Left cardiac atrium (tissue), 4 donors: ENCODE results near the gene LANCL3. TPM values are rescaled to one million over a fixed set of nuclear protein-coding genes. Genes with fewer than 3 reads are reported as not detected.

Source experiments
- ATAC-seq, 2 donors: fragments of 200-7000 bp; cut with Tn5 transposase; one replicate each; pipeline ENCODE4 v1.9.1; 2020; ENCODE audit warnings: mild to moderate bottlenecking in 2 of 2, moderate library complexity in 2 of 2
- DNase-seq: peaks from one replicate; pipeline ENCODE4 v3.0.0-alpha.2; 2020
- intact Hi-C, 2 donors: fragments of 100-400 bp; cut with DNase I; formaldehyde crosslinking; loops; one replicate each; pipeline versions ENCODE4 v1.14.1 to v1.15.1; 2022 to 2023
- total RNA-seq, 2 donors: library from RNA; stranded (reverse); fragmentation: NEBNext Ultra II Directional; extraction: Animal tissue kit (Norgen Biotek cat#: 25700); gene quantifications; one replicate each; pipeline ENCODE4 v1.2.1, GENCODE V29; 2021
- donor health status: DM: no; HTN: yes; CAD: no.
- donor health status: DM: no; HTN: yes; CAD: no; lungs with severe emphysema.
- donor health status: DM: yes; HTN: yes; CAD: no.
- donor health status: Dilated cardiomyopathy.

LANCL3 gene
- total RNA-seq, 2 donors from 2014 or later: 0.06 to 0.31 TPM

- intact Hi-C loops: no loop called here
- ATAC-seq (no peak), DNase-seq (no peak)
Observed at GRCh38 chrX:37672563-37672962, 101.1 kb downstream of the LANCL3 start.

DNA sequence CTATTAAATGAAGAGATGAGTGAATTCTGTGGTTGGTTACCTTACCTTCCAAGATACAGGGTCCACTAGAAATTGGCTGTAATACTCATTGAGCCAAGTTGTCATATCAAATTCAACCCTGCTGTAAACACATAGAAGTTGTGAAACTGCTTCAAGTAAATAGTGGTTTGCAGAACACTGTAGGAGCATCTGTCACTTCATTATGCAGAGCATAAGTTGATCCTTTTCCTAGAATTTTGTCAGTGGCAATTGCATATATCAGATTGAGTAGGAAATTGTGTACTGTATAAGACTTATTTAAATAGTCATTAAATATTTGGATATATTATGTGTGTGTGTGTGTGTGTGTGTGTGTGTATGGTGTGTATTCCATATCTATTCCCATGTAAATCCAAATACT lies 105.3 kb downstream of the LANCL3 start:
- intact Hi-C loops: no loop called here
- ATAC-seq: no peak

DNA sequence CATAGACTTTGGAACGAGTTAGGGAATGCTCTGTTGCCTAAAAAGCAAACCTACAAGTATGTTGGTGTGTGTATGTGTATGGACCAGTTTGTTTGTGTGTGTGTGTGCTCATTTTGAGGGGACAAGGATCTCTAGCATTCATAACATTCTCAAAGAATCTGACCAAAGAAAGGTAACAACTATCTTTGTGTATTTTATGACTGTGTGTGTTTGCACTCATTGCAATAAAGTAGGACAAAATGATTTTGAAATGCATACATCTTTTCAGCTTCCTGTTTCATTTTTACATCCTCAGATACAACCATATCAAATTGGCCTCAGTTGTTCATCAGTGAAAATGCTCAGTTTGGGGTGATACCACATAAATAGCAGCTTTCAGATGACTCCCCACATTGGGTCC lies 105.8 kb downstream of the LANCL3 start:
- intact Hi-C loops: no loop called here
- ATAC-seq: no peak
- no peak for DNase-seq

More for the DNA sequence above, 105.3 kb downstream of the LANCL3 start:
- no peak for DNase-seq

DNA sequence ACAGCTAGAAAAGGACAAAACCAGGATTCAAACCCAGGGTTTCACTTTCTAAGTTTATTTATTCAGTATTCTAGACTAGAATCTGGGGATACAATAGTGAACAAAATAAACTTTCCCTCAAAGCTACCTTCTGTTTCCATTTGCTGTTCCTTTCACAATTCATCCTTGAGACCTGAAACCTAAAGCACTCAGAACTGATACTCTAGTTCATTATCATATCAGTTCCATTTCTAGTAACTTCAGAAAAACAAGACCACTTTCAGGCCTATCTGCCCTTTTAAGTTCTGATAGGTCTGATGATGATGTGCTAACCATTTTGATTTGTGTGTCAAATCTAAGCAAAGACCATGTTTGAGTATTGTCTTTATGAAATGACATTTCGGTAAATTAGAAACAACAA lies 106.3 kb downstream of the LANCL3 start:
- DNase-seq: no peak
- intact Hi-C loops: no loop called here
- ATAC-seq: no peak

- ATAC-seq (no peak), DNase-seq (no peak)
- intact Hi-C loops: no loop called here
Observed at GRCh38 chrX:37678574-37678973, 107.1 kb downstream of the LANCL3 start.

DNA sequence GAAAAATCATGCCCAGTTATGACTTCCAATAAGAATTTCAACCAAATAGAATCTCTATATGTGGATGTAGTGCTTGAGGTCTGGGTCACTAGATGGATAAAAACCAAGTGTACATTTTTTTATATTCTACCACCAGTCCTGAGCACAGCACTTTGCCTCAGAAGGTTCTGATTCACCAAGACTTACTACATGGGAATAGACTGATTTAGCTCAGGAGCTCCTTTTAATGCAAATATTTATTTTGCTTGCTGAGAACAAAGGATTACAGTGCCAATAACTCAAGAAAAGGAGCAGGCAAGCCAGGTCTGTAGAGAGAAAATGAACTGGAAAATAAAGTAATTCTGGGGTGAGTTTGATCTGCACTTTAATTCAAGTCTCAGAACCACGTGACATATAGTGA lies 107.8 kb downstream of the LANCL3 start:
- no peak for ATAC-seq
- no peak for DNase-seq
- intact Hi-C loops: no loop called here

DNA sequence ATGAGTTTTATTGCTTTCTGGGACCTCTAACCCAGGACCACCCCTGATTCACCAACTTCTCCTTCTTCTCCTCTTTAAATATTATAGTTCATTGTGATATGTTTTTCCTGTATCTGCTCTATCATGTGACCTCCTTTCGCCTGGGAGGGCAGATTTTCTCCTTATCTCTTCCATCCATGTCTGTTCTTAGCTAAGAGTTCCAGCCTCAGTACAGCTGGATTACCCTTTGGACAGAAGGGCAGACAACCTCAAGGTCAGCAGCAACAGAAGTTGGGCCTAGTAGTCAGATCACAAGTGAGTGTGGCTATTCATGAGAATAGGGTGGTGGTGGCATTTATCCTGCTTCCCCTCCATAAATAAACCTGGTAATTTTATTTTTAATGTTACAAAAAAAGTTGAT lies 108.4 kb downstream of the LANCL3 start:
- intact Hi-C loops: no loop called here
- DNase-seq: no peak
- no peak for ATAC-seq

- DNase-seq: no peak
- ATAC-seq: peak; percentile 74 to 75
- intact Hi-C loops: no loop called here
Observed at GRCh38 chrX:37684426-37684825, 113.0 kb downstream of the LANCL3 start.

DNA sequence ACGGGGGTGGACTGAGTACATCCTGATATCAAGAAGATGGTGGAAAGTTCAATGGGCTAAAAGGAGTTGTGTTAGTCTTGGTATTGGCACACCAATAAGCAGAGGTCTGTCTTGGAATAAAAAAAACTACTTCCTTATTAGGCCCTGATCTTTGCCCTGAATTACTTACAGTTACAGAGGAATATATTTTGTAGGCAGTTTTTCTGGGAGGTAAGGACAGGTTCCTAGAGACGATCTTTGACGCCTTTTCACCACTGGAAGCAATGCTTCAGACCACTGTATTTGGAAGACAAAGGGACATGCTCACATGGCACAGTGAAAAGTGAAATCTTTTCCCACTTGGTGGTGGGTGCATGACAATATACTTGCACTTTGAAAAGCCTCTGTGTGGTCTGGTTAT lies 113.5 kb downstream of the LANCL3 start:
- no peak for DNase-seq
- peak in 1 of 2 donors; percentile 12 for ATAC-seq
- intact Hi-C loops: no loop called here

GRCh38 chrX:37685381-37686359 lies 114.2 kb downstream of the LANCL3 start, which contains the start of gene XK:
Gene XK (plus strand): TSS chrX:37685791. CDS start chrX:37685962, 171 bp downstream.
- DNase-seq: peak; percentile 53
- intact Hi-C loops: no loop called here
- peak; percentile 82 to 91 for ATAC-seq

GRCh38 chrX:37686369-37686995 lies 115.0 kb downstream of the LANCL3 start:
- intact Hi-C loops: no loop called here
- ATAC-seq (no peak), DNase-seq (no peak)

GRCh38 chrX:37686996-37687395 lies 115.5 kb downstream of the LANCL3 start:
- no peak for ATAC-seq
- intact Hi-C loops: no loop called here
- DNase-seq: no peak

GRCh38 chrX:37690119-37690518 lies 118.7 kb downstream of the LANCL3 start:
- ATAC-seq: no peak
- no peak for DNase-seq
- intact Hi-C loops: no loop called here

GRCh38 chrX:37692918-37693317 lies 121.5 kb downstream of the LANCL3 start:
- no peak for ATAC-seq
- DNase-seq: no peak
- intact Hi-C loops: no loop called here

DNA sequence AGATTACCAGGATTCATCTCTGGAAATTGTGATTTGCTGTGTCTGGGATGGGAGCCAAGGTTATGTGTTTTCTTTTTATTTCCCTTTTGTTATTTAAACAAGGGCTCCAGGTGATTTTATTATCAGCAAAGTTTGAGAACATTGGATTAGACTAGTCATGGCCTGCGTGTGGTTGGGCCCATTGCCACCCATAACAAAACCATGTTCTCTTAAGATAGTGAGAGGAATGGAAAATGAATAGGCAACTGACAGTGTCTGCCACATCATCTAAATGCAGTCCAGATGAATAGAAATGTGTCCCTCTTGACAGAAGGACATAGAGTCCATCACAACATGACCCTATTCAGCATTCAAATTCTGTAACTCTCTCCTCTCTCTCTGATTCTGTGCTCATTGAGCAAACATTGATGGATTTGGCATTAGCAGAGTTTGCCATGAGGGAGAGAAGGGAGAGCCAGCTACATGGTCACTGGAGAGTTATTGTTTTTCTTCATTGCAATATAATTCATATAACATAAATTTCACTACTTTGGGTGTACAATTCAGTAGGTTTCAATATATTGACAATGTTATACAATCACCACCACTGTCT lies 125.8 kb downstream of the LANCL3 start:
- intact Hi-C loops: no loop called here
- ATAC-seq: no peak

DNA sequence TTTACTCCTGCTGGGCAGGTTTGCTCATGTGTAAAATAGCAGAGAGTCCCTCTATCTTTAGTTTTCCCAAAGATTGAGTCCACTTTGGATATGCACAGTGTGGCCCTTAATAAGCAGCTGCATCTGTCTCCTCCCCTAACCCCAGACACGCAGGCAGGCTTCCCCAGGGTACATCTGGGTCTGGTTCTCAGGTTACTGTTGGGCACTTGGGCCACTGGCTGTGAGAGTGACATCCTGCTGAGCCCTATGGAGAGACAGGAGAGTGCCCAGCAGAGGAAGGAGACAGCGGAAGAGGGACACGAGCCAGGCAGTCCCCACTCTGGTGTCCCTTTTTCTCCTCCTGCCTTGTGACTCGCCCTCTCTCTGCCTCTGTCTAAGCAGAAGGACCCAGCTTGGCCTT lies 130.1 kb downstream of the LANCL3 start:
- DNase-seq: no peak
- peak; percentile 38 to 56 for ATAC-seq
- intact Hi-C loops: no loop called here

More for the DNA sequence above, 125.8 kb downstream of the LANCL3 start:
- no peak for DNase-seq

- DNase-seq: no peak
- intact Hi-C loops: no loop called here
- ATAC-seq: no peak
Observed at GRCh38 chrX:37711991-37712390, 140.5 kb downstream of the LANCL3 start.

DNA sequence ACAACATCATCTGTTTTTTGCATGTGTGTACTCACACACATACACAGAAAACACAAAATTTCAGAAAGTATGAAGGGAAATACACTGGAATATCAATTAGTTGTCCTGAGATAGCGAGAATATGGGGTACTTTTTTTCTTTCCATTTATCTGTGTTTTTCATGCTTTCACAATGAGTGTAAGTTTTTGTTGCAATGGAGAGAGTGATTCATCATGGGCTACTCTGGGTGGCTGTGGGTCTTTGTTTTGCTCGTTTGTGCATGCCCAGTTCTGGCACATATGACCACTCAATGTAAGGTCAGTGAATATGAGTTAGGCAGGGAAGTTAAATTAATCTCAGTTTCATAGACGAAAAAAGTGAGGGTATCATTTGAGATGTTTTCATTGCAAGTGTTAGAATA lies 141.0 kb downstream of the LANCL3 start:
- DNase-seq (no peak), ATAC-seq (no peak)
- intact Hi-C loops: no loop called here

DNA sequence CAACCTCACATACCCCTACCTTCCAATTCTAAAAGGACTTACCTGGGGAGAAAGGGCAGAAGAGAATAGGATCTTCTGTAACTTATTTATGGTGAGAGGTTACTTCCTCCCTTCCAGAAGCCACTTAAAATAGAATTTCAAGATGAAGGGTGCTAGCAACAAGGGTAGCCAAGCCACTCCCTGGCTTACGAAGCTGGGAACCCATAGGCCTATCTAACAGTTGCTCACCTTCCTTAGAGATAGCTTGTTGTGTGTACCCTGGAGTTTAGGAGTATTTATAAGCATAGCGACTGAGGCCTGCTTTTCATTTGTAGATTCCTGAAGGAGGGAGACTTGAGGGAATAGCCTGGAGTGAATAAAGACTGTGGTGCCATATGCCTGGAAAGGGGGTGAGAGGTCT lies 143.0 kb downstream of the LANCL3 start:
- intact Hi-C loops: no loop called here
- DNase-seq (no peak), ATAC-seq (no peak)

- no peak for ATAC-seq
- DNase-seq: no peak
- intact Hi-C loops: no loop called here
Observed at GRCh38 chrX:37716602-37717001, 145.1 kb downstream of the LANCL3 start.
